Chondrocyte (in vitro differentiated cells): Measurements from ENCODE around the gene PBXIP1. TPM values are rescaled to one million over a fixed set of nuclear protein-coding genes. Genes with fewer than 3 reads are reported as not detected.
A peak's percentile ranks its signal among the peaks of the same experiment; 100 is the strongest.
"Not testable (repeated sequence)": the region's sequence is repeated elsewhere in the genome, so short reads cannot be mapped to it uniquely, and the experiment has no call there.

Experiments used
- DNase-seq: peaks from one replicate; pipeline ENCODE4 v3.0.0; 2021; ENCODE audit warnings: mixed read lengths, low spot score
- H3K27ac Mint-ChIP-seq: one replicate; pipeline ENCODE4 v1.8.0; 2021; ENCODE audit warnings: mild to moderate bottlenecking, moderate library complexity, mixed read lengths; ENCODE audit not compliant: unreplicated experiment
- H3K27me3 Mint-ChIP-seq: 2 replicates; pipeline ENCODE4 v1.8.0; 2021; ENCODE audit warnings: low read depth, mixed read lengths
- H3K36me3 Mint-ChIP-seq: 2 replicates; pipeline ENCODE4 v1.8.0; 2021; ENCODE audit warnings: low read depth, mixed read lengths
- H3K4me1 Mint-ChIP-seq: 2 replicates; pipeline ENCODE4 v1.8.0; 2021; ENCODE audit warnings: low read depth, mild to moderate bottlenecking, mixed read lengths
- H3K4me3 Mint-ChIP-seq: one replicate; pipeline ENCODE4 v1.8.0; 2021; ENCODE audit warnings: mild to moderate bottlenecking, moderate library complexity, mixed read lengths; ENCODE audit not compliant: unreplicated experiment
- H3K9me3 Mint-ChIP-seq: 2 replicates; pipeline ENCODE4 v1.8.0; 2021; ENCODE audit warnings: low read depth, mixed read lengths
- CTCF ChIP-seq: fragments of 200-600 bp; sonication (generic); IDR thresholded peaks from 2 replicates; pipeline ENCODE4 v1.5.0; 2021; ENCODE audit warnings: antibody characterized with exemption, mild to moderate bottlenecking, moderate library complexity
- total RNA-seq: library from RNA; stranded (reverse); gene quantifications from 3 replicates; pipeline ENCODE4 v1.2.1, GENCODE V29; 2021

PBXIP1 gene
- total RNA-seq, 1 donor from 2014 or later, result 57.1 TPM

- Mint-ChIP-seq H3K27ac (no peak overlapping the region), H3K4me3 (no peak overlapping the region), H3K27me3 (no peaks in the 10 kb centered on the region), H3K36me3 (peaks cover 7% of the 10 kb centered on the region), H3K4me1 (peaks cover 4% of the 10 kb centered on the region), H3K9me3 (no peaks in the 10 kb centered on the region)
- no peak for TF ChIP-seq CTCF
- DNase-seq, result peak; percentile 92
These were observed 34.4 kb upstream of the PBXIP1 start for GRCh38 chr1:154990276-154990675.

DNA sequence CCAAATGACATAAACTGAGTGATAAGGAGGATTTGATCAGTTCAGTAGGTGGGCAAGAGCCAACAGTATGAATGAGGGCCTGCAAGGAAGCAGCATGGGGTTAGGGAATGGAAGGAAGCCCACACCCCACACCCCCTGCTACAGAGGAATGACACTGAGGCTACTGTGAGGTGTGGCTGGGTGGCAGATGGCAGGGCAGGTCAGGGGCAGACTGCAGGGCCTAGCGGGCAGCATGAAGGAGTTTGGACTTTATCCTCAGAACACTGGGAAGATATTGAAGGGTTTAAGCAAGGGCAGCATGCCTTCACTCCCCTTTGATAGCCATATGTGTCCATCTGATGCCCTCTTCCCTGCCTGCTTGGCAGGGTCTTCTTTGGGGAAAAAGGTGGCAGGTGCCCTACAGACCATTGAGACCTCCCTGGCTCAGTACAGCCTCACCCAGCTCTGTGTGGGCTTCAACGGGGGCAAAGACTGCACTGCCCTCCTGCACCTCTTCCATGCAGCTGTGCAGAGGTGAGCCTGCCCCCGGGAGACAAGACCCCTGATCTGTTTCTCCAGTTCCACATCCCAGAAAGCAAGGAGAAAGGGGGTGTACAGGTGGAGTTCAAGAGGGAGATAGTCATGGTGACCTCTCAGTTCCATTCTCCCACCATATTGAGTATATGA, 33.4 kb upstream of the PBXIP1 start:
- H3K36me3 Mint-ChIP-seq, result peaks cover 7% of the 10 kb centered on the region
- peak; percentile 51 for DNase-seq
- H3K27me3 Mint-ChIP-seq, result no peaks in the 10 kb centered on the region
- no peak for TF ChIP-seq CTCF
- H3K4me1 Mint-ChIP-seq, result peaks cover 4% of the 10 kb centered on the region
- H3K4me3 Mint-ChIP-seq, result no peak overlapping the region
- H3K9me3 Mint-ChIP-seq, result no peaks in the 10 kb centered on the region
- no peak overlapping the region for H3K27ac Mint-ChIP-seq

DNA sequence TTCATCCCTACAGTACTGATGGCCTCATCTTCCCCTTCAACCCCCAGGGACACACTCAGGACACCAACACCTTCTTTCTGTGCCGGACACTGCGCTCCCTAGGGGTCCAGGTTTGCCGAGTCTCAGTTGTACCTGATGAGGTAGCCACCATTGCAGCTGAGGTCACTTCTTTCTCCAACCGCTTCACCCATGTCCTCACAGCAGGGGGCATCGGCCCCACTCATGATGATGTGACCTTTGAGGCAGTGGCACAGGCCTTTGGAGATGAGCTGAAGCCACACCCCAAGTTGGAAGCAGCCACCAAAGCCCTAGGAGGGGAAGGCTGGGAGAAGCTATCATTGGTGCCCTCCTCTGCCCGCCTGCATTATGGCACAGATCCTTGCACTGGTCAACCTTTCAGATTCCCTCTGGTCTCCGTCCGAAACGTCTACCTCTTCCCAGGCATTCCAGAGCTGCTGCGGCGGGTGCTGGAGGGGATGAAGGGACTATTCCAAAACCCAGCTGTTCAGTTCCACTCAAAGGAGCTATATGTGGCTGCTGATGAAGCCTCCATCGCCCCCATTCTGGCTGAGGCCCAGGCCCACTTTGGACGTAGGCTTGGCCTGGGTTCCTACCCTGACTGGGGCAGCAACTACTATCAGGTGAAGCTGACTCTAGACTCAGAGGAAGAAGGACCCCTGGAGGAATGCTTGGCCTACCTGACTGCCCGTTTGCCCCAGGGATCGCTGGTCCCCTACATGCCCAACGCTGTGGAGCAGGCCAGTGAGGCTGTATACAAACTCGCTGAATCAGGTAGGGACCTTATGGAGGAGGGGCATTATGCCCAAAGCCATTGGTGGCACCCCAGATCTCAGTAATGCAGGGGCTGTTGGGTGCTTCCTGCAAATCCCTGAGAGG, 32.4 kb upstream of the PBXIP1 start:
- peaks cover 10% of the 10 kb centered on the region for H3K4me1 Mint-ChIP-seq
- no peaks in the 10 kb centered on the region for H3K27me3 Mint-ChIP-seq
- no peak for TF ChIP-seq CTCF
- no peak overlapping the region for H3K27ac Mint-ChIP-seq
- no peaks in the 10 kb centered on the region for H3K9me3 Mint-ChIP-seq
- DNase-seq, result peak; percentile 51
- H3K36me3 Mint-ChIP-seq, result peaks cover 7% of the 10 kb centered on the region
- no peak overlapping the region for H3K4me3 Mint-ChIP-seq

GRCh38 chr1:154987326-154987725, 31.4 kb upstream of the PBXIP1 start:
- peaks cover 6% of the 10 kb centered on the region for H3K4me1 Mint-ChIP-seq
- no peak for TF ChIP-seq CTCF
- peaks cover 7% of the 10 kb centered on the region for H3K36me3 Mint-ChIP-seq
- DNase-seq, result no peak
- no peak overlapping the region for H3K4me3 Mint-ChIP-seq
- no peak overlapping the region for H3K27ac Mint-ChIP-seq
- no peaks in the 10 kb centered on the region for H3K27me3 Mint-ChIP-seq
- no peaks in the 10 kb centered on the region for H3K9me3 Mint-ChIP-seq

- not testable (repeated sequence) for H3K4me1 Mint-ChIP-seq, H3K36me3 Mint-ChIP-seq, H3K27me3 Mint-ChIP-seq, H3K4me3 Mint-ChIP-seq, DNase-seq, H3K9me3 Mint-ChIP-seq, H3K27ac Mint-ChIP-seq
These were observed 30.8 kb upstream of the PBXIP1 start for GRCh38 chr1:154986736-154987135.
